SK-N-SH (cell line): ENCODE measurements around the gene CFAP299.

Experiments
- CTCF ChIP-seq: fragments of 200-600 bp; sonication (generic); IDR thresholded peaks from 2 replicates; pipeline ENCODE4 v1.6.1; 2017; ENCODE audit warnings: antibody characterized with exemption, mild to moderate bottlenecking, moderate library complexity
- GATA2 ChIP-seq: sonication (generic); formaldehyde crosslinking; IDR thresholded peaks from 2 replicates; pipeline ENCODE4 v1.5.0; 2020; ENCODE audit warnings: mild to moderate bottlenecking, missing genetic modification reagents
- JUND ChIP-seq: IDR thresholded peaks from 2 replicates; pipeline ENCODE4 v1.4.0; 2012
- MXI1 ChIP-seq: IDR thresholded peaks from 2 replicates; pipeline ENCODE4 v1.6.1; 2012; ENCODE audit warnings: mild to moderate bottlenecking, low read depth, low read length, improper control_type of control experiment
- NRF1 ChIP-seq: IDR thresholded peaks from 2 replicates; pipeline ENCODE4 v1.6.1; 2012; ENCODE audit warnings: low read depth, mild to moderate bottlenecking, low read length
- RFX5 ChIP-seq: IDR thresholded peaks from 2 replicates; pipeline ENCODE4 v1.6.1; 2012; ENCODE audit warnings: mild to moderate bottlenecking, improper control_type of control experiment, low read length
- TAF1 ChIP-seq: IDR thresholded peaks from 2 replicates; pipeline ENCODE4 v1.6.1; 2012; ENCODE audit warnings: low read depth, mild to moderate bottlenecking, low read length, moderate library complexity, borderline replicate concordance
- YY1 ChIP-seq: IDR thresholded peaks from 2 replicates; pipeline ENCODE4 v1.4.0; 2012; ENCODE audit warnings: low read depth, mild to moderate bottlenecking

- TF ChIP-seq CTCF (no peak), GATA2 (CRISPR knock-in tag) (no peak), TAF1 (no peak), MXI1 (no peak), YY1 (no peak), JUND (no peak), RFX5 (no peak), NRF1 (no peak)
Observed at GRCh38 chr4:80333121-80333520, 2.4 kb upstream of the CFAP299 start.
